HepG2 (cell line): ENCODE measurements around the gene ADCY9. TPM values are rescaled to one million over a fixed set of nuclear protein-coding genes. Genes with fewer than 3 reads are reported as not detected.

ENCODE experiments used
- CHD4 ChIP-seq: fragments of 200-600 bp; sonication (generic); IDR thresholded peaks from 2 replicates; pipeline ENCODE4 v1.7.0; 2017; ENCODE audit warnings: mild to moderate bottlenecking, low read length, borderline replicate concordance
- ERF ChIP-seq: IDR thresholded peaks from 2 replicates; pipeline ENCODE4 v1.6.1; 2018; ENCODE audit warnings: missing biosample characterization, missing genetic modification reagents
- NCOR1 ChIP-seq: fragments of 200-600 bp; sonication (generic); IDR thresholded peaks from 2 replicates; pipeline ENCODE4 v1.7.0; 2017; ENCODE audit warnings: antibody characterized with exemption, low read length, borderline replicate concordance
- NFIB ChIP-seq: sonication (generic); formaldehyde crosslinking; IDR thresholded peaks from 2 replicates; pipeline ENCODE4 v1.9.0; 2021; ENCODE audit warnings: missing genetic modification reagents, mild to moderate bottlenecking, borderline replicate concordance
- NKX3-1 ChIP-seq: sonication (generic); formaldehyde crosslinking; IDR thresholded peaks from 2 replicates; pipeline ENCODE4 v1.5.0; 2020; ENCODE audit warnings: missing genetic modification reagents
- PAF1 ChIP-seq: IDR thresholded peaks from 2 replicates; pipeline ENCODE4 v1.6.1; 2016; ENCODE audit warnings: missing genetic modification reagents, missing compliant biosample characterization
- PAX8 ChIP-seq: sonication (generic); formaldehyde crosslinking; IDR thresholded peaks from 2 replicates; pipeline ENCODE4 v1.8.0; 2022; ENCODE audit warnings: mild to moderate bottlenecking, missing genetic modification reagents, borderline replicate concordance
- PPARG ChIP-seq: conservative IDR thresholded peaks from 2 replicates; pipeline ENCODE4 v1.6.1; 2016; ENCODE audit warnings: missing biosample characterization, missing genetic modification reagents
- RXRA ChIP-seq: sonication (generic); formaldehyde crosslinking; IDR thresholded peaks from 2 replicates; pipeline ENCODE4 v1.5.1; 2020; ENCODE audit warnings: missing genetic modification reagents
- SAFB2 ChIP-seq: sonication (generic); formaldehyde crosslinking; IDR thresholded peaks from 2 replicates; pipeline ENCODE4 v1.5.1; 2020; ENCODE audit warnings: missing genetic modification reagents, low read depth, mild to moderate bottlenecking, borderline replicate concordance
- STAG1 ChIP-seq: sonication (generic); formaldehyde crosslinking; IDR thresholded peaks from 2 replicates; pipeline ENCODE4 v1.4.0; 2020; ENCODE audit warnings: missing genetic modification reagents
- ZMYM4 ChIP-seq: sonication (generic); formaldehyde crosslinking; IDR thresholded peaks from 2 replicates; pipeline ENCODE4 v1.8.1; 2023; ENCODE audit warnings: mild to moderate bottlenecking, missing genetic modification reagents
- ZNF101 ChIP-seq: sonication (generic); formaldehyde crosslinking; IDR thresholded peaks from 2 replicates; pipeline ENCODE4 v1.4.0; 2020; ENCODE audit warnings: mild to moderate bottlenecking, low read depth, missing genetic modification reagents, borderline replicate concordance
- ZNF20 ChIP-seq: sonication (generic); formaldehyde crosslinking; IDR thresholded peaks from 2 replicates; pipeline ENCODE4 v1.4.0; 2020; ENCODE audit warnings: mild to moderate bottlenecking, moderate library complexity, missing genetic modification reagents
- ZNF232 ChIP-seq: sonication (generic); formaldehyde crosslinking; IDR thresholded peaks from 2 replicates; pipeline ENCODE4 v1.4.0; 2020; ENCODE audit warnings: missing genetic modification reagents, borderline replicate concordance
- ZNF431 ChIP-seq: sonication (generic); formaldehyde crosslinking; IDR thresholded peaks from 2 replicates; pipeline ENCODE4 v1.9.0; 2022; ENCODE audit warnings: missing genetic modification reagents, low read depth, mild to moderate bottlenecking, borderline replicate concordance
- ZNF558 ChIP-seq: sonication (generic); formaldehyde crosslinking; IDR thresholded peaks from 2 replicates; pipeline ENCODE4 v1.9.0; 2022; ENCODE audit warnings: mild to moderate bottlenecking, missing genetic modification reagents, borderline replicate concordance
- ZNF746 ChIP-seq: sonication (generic); formaldehyde crosslinking; IDR thresholded peaks from 2 replicates; pipeline ENCODE4 v1.8.0; 2022; ENCODE audit warnings: mild to moderate bottlenecking, missing genetic modification reagents
- ZSCAN22 ChIP-seq: sonication (generic); formaldehyde crosslinking; IDR thresholded peaks from 2 replicates; pipeline ENCODE4 v1.4.0; 2020; ENCODE audit warnings: mild to moderate bottlenecking, missing genetic modification reagents
- polyA plus RNA-seq, 8 experiments: library from polyadenylated mRNA; depleted of rRNA in 3 of 8; stranded (reverse) in 7 of 8; unstranded in 1 of 8; fragments of >200 nt; fragmentation: Illumina TruSeq in 4 of 8; extraction: Trizol in 4 of 8; gene quantifications; 2 replicates each; pipeline versions ENCODE4 v1.2.1 to v1.2.3, GENCODE V29; 2011 to 2016; ENCODE audit warnings: low read depth in 4 of 8, missing spikeins in 1 of 8, mixed read lengths in 1 of 8; ENCODE audit not compliant: insufficient read depth in 1 of 8
- total RNA-seq, 5 experiments: library from RNA; depleted of rRNA; stranded (reverse); fragments of >200 nt; fragmentation: Illumina TruSeq; extraction: Trizol; gene quantifications; 2 replicates each; pipeline ENCODE4 v1.2.3, GENCODE V29; 2016; ENCODE audit warnings: low read depth in 1 of 5
- TF ChIP-seq, protein P1 (sequence below): sonication (generic); formaldehyde crosslinking; conservative IDR thresholded peaks from 2 replicates; pipeline ENCODE4 v1.8.0; 2022; ENCODE audit warnings: low read depth, missing genetic modification reagents
- TF ChIP-seq, protein P2 (sequence below): sonication (generic); formaldehyde crosslinking; IDR thresholded peaks from 2 replicates; pipeline ENCODE4 v1.8.1; 2023; ENCODE audit warnings: mild to moderate bottlenecking, missing genetic modification reagents
- TF ChIP-seq, protein P3 (sequence below): sonication (generic); formaldehyde crosslinking; IDR thresholded peaks from 2 replicates; pipeline ENCODE4 v1.9.0; 2021; ENCODE audit warnings: missing genetic modification reagents, borderline replicate concordance
- TF ChIP-seq, protein P4 (sequence below): sonication (generic); formaldehyde crosslinking; IDR thresholded peaks from 2 replicates; pipeline ENCODE4 v1.4.0; 2020; ENCODE audit warnings: missing genetic modification reagents, borderline replicate concordance

Gene ADCY9
- total and polyA plus RNA-seq, 2 of the 13 experiments (the other 11 are each of a cell fraction or from before 2014, with no cell fraction given) = 11.2 to 13.9 TPM

DNA sequence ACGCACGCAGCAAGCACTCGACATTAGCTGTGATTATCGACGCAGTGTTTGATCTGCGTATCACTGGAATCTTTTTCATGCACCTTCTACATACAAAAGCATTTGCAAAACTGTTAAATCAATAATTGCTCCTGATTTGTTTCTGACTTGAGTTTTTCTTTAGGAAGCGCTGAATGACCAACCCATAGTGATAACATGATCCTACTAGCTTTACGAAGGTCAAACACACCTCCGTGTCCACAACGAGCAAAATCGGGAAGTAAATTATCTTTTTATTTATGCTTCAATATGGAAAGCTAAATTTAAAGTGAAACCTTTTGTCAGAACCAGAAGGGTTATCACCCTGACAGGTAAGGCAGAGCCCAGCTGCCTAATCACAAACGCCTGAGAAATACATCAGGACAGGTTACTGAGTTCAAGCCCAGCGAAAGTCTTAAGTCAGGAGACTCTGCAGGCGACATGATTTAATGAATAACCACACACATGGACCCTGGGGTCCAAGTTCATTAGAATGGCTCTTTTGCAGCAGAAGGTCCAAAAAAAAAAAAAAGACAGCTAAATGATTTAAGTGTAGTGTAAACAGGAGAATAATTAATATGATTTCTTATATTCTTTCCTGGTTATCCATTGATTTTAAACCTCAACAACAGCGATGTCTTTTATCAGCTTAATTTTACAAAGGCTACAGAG lies 104.2 kb downstream of the ADCY9 start (continued):
- TF ChIP-seq, protein P1, sequence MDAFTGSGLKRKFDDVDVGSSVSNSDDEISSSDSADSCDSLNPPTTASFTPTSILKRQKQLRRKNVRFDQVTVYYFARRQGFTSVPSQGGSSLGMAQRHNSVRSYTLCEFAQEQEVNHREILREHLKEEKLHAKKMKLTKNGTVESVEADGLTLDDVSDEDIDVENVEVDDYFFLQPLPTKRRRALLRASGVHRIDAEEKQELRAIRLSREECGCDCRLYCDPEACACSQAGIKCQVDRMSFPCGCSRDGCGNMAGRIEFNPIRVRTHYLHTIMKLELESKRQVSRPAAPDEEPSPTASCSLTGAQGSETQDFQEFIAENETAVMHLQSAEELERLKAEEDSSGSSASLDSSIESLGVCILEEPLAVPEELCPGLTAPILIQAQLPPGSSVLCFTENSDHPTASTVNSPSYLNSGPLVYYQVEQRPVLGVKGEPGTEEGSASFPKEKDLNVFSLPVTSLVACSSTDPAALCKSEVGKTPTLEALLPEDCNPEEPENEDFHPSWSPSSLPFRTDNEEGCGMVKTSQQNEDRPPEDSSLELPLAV (CRISPR knock-in tag) = no peak
- no peak for TF ChIP-seq ZNF558 (CRISPR knock-in tag)
- TF ChIP-seq NKX3-1 (CRISPR knock-in tag) = no peak
- no peak for TF ChIP-seq SAFB2 (CRISPR knock-in tag)
- TF ChIP-seq, protein P2, sequence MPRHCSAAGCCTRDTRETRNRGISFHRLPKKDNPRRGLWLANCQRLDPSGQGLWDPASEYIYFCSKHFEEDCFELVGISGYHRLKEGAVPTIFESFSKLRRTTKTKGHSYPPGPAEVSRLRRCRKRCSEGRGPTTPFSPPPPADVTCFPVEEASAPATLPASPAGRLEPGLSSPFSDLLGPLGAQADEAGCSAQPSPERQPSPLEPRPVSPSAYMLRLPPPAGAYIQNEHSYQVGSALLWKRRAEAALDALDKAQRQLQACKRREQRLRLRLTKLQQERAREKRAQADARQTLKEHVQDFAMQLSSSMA (CRISPR knock-in tag) = no peak
- TF ChIP-seq ERF = no peak
- TF ChIP-seq ZMYM4 (CRISPR knock-in tag) = peak; percentile 12; the same call in 1 of the 2 replicates
- TF ChIP-seq PPARG (CRISPR knock-in tag) = no peak
- no peak for TF ChIP-seq NFIB (CRISPR knock-in tag)
- TF ChIP-seq RXRA = no peak
- TF ChIP-seq ZNF746 (CRISPR knock-in tag) = no peak
- TF ChIP-seq STAG1 (CRISPR knock-in tag) = no peak
- TF ChIP-seq ZNF20 (CRISPR knock-in tag) = no peak
- TF ChIP-seq, protein P3, sequence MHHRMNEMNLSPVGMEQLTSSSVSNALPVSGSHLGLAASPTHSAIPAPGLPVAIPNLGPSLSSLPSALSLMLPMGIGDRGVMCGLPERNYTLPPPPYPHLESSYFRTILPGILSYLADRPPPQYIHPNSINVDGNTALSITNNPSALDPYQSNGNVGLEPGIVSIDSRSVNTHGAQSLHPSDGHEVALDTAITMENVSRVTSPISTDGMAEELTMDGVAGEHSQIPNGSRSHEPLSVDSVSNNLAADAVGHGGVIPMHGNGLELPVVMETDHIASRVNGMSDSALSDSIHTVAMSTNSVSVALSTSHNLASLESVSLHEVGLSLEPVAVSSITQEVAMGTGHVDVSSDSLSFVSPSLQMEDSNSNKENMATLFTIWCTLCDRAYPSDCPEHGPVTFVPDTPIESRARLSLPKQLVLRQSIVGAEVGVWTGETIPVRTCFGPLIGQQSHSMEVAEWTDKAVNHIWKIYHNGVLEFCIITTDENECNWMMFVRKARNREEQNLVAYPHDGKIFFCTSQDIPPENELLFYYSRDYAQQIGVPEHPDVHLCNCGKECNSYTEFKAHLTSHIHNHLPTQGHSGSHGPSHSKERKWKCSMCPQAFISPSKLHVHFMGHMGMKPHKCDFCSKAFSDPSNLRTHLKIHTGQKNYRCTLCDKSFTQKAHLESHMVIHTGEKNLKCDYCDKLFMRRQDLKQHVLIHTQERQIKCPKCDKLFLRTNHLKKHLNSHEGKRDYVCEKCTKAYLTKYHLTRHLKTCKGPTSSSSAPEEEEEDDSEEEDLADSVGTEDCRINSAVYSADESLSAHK = no peak
- no peak for TF ChIP-seq ZNF232 (CRISPR knock-in tag)
- no peak for TF ChIP-seq ZNF101 (CRISPR knock-in tag)
- TF ChIP-seq, protein P4, sequence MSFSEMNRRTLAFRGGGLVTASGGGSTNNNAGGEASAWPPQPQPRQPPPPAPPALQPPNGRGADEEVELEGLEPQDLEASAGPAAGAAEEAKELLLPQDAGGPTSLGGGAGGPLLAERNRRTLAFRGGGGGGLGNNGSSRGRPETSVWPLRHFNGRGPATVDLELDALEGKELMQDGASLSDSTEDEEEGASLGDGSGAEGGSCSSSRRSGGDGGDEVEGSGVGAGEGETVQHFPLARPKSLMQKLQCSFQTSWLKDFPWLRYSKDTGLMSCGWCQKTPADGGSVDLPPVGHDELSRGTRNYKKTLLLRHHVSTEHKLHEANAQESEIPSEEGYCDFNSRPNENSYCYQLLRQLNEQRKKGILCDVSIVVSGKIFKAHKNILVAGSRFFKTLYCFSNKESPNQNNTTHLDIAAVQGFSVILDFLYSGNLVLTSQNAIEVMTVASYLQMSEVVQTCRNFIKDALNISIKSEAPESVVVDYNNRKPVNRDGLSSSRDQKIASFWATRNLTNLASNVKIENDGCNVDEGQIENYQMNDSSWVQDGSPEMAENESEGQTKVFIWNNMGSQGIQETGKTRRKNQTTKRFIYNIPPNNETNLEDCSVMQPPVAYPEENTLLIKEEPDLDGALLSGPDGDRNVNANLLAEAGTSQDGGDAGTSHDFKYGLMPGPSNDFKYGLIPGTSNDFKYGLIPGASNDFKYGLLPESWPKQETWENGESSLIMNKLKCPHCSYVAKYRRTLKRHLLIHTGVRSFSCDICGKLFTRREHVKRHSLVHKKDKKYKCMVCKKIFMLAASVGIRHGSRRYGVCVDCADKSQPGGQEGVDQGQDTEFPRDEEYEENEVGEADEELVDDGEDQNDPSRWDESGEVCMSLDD = no peak
- TF ChIP-seq PAF1 = no peak
- TF ChIP-seq ZSCAN22 (CRISPR knock-in tag) = no peak
- 0 out of 2 replicates have a peak, but pooled peaks have one; percentile 19 for TF ChIP-seq CHD4
- TF ChIP-seq ZNF431 (CRISPR knock-in tag) = no peak
- TF ChIP-seq NCOR1 = peak; percentile 82
- TF ChIP-seq PAX8 = no peak
